Thymus (tissue), 11 donors: ENCODE measurements around the gene C12orf50. TPM values are rescaled to one million over a fixed set of nuclear protein-coding genes. Genes with fewer than 3 reads are reported as not detected.

ENCODE experiments used
- DNase-seq, 9 donors: peaks; one replicate each; pipeline ENCODE4 v3.0.0-alpha.2; 2013; ENCODE audit warnings: low spot score in 9 of 9, low read depth in 6 of 9, missing footprints in 1 of 9
- H3K27ac ChIP-seq, 2 donors: one replicate each; pipeline ENCODE4 v1.5.1; 2013; ENCODE audit warnings: control low read depth in 1 of 2, low read depth in 1 of 2, low read length in 1 of 2, mild to moderate bottlenecking in 1 of 2, moderate library complexity in 1 of 2
- H3K27me3 ChIP-seq, 2 donors: one replicate each; pipeline ENCODE4 v1.5.1; 2013; ENCODE audit warnings: low read length in 1 of 2; ENCODE audit not compliant: control insufficient read depth in 2 of 2, insufficient read depth in 1 of 2
- H3K36me3 ChIP-seq, 2 donors: one replicate each; pipeline ENCODE4 v1.5.1; 2013; ENCODE audit warnings: low read length in 1 of 2, mild to moderate bottlenecking in 1 of 2, moderate library complexity in 1 of 2; ENCODE audit not compliant: control insufficient read depth in 2 of 2, insufficient read depth in 2 of 2
- H3K4me1 ChIP-seq, 2 donors: one replicate each; pipeline ENCODE4 v1.5.1; 2013; ENCODE audit warnings: low read length in 2 of 2; ENCODE audit not compliant: control insufficient read depth in 2 of 2, insufficient read depth in 2 of 2
- H3K4me3 ChIP-seq, 2 donors: one replicate each; pipeline ENCODE4 v1.5.1; 2013; ENCODE audit warnings: low read length in 2 of 2, control low read depth in 1 of 2, mild to moderate bottlenecking in 1 of 2
- H3K9me3 ChIP-seq, 2 donors: one replicate each; pipeline ENCODE4 v1.5.1; 2013; ENCODE audit warnings: low read length in 1 of 2, mild to moderate bottlenecking in 1 of 2; ENCODE audit not compliant: control insufficient read depth in 2 of 2, insufficient read depth in 1 of 2
- WGBS: extraction: QIAGEN DNeasy Blood & Tissue Kit; methylation state at CpG from one replicate; pipeline ENCODE4 v1.1.7; 2013; 5-methylcytosine and 5-hydroxymethylcytosine counted together
- polyA plus RNA-seq: library from polyadenylated mRNA; stranded (reverse); fragments of 200-250 nt; gene quantifications from one replicate; pipeline ENCODE4 v1.2.3, GENCODE V29; 2013
- total RNA-seq: library from RNA; stranded (reverse); fragments of 120-200 nt; gene quantifications from one replicate; pipeline ENCODE4 v1.2.4, GENCODE V29; 2013
- donor health status: healthy.

The C12orf50 gene
- total and polyA plus RNA-seq, 2 donors = 0.09 to 0.18 TPM

DNA sequence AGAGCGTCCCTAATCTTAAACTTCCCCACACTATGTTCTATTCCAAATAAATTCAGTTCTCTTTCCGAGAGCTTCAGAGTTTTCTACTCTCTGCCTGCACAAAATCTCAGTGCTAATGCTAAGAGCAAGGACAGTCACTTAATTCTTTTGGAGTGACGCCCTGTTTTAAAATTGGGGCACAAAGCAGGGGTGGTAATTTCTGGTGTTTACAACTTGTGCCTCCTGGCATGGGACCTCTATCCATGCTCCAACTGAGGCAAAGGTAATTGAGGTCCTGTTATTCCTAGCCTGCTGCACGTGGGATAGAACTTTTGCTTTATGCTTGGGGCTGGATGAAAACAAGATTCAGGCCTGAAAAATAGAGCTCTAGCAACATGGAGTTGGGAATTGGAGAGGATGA, 22.9 kb downstream of the C12orf50 start:
- DNase-seq = no peak
- Histone ChIP-seq H3K4me1 (no peaks in the 10 kb centered on the region), H3K27ac (no peak overlapping the region), H3K27me3 (no peaks in the 10 kb centered on the region), H3K36me3 (no peaks in the 10 kb centered on the region), H3K4me3 (no peak overlapping the region), H3K9me3 (no peaks in the 10 kb centered on the region)
- WGBS = 92% methylated on average over 4 of the region's 4 CpGs

DNA sequence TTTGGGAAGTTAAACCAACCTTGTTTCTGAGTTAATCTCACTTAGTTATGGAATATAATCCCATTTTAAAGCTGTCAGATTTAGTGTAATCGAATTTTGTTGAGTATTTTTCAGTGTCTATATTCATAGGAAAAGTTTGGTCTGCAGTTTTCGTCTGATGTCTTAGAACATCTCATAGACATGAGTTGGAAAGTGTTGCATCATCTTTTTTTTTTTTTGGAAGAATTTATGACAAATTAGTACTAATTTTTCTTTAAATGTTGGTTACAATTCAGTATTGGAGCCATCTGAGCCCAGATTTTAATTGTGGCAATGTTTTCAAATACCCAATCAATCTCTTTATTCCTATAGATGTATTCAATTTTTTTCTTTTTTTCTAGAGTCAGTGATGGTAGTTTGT, 27.9 kb downstream of the C12orf50 start:
- Histone ChIP-seq H3K27ac (no peak overlapping the region), H3K4me1 (no peaks in the 10 kb centered on the region), H3K36me3 (no peaks in the 10 kb centered on the region), H3K4me3 (no peak overlapping the region), H3K27me3 (no peaks in the 10 kb centered on the region), H3K9me3 (no peaks in the 10 kb centered on the region)
- no peak for DNase-seq
- 91% methylated on average over 2 of the region's 2 CpGs for WGBS

DNA sequence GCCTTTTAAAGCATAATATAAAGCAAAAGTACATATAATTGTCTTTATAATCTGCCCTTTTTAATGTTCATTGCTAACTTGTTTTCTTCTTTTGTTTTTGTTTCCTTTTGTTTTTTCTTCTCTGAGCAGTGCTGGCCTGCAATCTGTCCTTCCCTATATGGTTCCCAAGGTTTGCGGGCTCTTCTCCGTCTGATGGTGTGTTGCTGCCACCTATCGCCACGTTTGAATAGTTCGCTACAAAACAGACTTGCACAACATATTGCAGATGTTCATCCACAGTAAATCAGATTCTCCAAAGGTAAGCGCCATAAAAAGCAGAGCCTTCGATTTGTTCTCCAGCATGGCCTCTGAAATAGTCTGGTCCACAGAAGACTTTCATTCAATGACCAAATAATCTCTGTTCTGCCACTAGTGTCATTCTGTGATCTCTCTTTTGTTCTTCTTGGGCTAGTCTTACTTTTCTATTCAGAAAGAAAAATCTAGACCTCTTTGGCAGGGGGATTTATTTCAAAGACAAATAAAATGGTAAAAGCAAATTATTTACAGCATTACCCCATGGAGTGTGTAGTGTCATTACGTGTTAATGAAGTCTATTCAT, 33.5 kb downstream of the C12orf50 start:
- H3K27ac ChIP-seq = no peak overlapping the region
- H3K27me3 ChIP-seq = no peaks in the 10 kb centered on the region
- no peaks in the 10 kb centered on the region for H3K4me1 ChIP-seq
- H3K36me3 ChIP-seq = no peaks in the 10 kb centered on the region
- peak in 8 of 9 donors; percentile 6 to 53 (median 18) for DNase-seq
- no peaks in the 10 kb centered on the region for H3K9me3 ChIP-seq
- WGBS = 7% methylated on average over 8 of the region's 8 CpGs
- H3K4me3 ChIP-seq = no peak overlapping the region

DNA sequence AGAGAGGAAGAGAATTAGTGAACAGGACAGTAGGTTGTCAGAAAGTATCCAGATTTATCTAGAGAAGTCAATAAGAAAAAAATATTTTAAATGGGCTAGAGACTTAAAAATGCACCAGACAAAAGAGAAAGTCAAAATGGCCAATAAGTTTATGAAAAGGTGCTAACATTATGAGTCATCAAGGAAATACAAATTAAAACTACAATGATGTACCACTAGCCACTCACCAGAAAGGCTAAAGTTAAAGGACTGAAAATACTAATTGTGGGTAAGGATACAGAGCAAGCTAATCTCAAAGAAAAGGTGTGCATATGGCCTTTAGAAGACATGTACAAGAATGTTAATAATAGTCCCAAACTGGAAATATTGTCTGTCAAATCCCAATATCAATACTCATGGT, 37.7 kb downstream of the C12orf50 start:
- Histone ChIP-seq H3K36me3 (no peaks in the 10 kb centered on the region), H3K9me3 (no peaks in the 10 kb centered on the region), H3K4me1 (no peaks in the 10 kb centered on the region), H3K27ac (no peak overlapping the region), H3K27me3 (no peaks in the 10 kb centered on the region), H3K4me3 (no peak overlapping the region)
- DNase-seq = no peak

DNA sequence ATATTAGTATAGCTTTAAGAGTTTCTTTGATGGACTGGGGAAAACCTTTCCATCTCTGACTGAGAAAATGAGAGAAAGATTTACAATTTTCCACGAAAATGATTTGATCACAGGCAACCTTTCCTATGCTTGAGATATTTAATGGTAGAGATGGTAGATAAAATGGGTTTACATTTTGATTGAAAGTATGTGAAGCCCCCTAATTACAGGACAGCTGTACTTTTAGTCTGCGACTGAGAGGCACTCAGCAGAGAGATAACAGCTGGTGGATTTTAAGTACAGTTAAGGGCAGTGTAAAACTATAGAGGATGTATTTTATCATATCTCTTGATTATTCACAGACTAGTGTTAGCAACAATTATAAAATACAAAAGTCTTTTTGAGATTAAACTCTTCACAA, 40.7 kb downstream of the C12orf50 start:
- 90% methylated on average over 2 of the region's 2 CpGs for WGBS
- no peaks in the 10 kb centered on the region for H3K9me3 ChIP-seq
- DNase-seq = no peak
- H3K4me1 ChIP-seq = no peaks in the 10 kb centered on the region
- H3K36me3 ChIP-seq = no peaks in the 10 kb centered on the region
- H3K27me3 ChIP-seq = no peaks in the 10 kb centered on the region
- no peak overlapping the region for H3K27ac ChIP-seq
- H3K4me3 ChIP-seq = no peak overlapping the region

DNA sequence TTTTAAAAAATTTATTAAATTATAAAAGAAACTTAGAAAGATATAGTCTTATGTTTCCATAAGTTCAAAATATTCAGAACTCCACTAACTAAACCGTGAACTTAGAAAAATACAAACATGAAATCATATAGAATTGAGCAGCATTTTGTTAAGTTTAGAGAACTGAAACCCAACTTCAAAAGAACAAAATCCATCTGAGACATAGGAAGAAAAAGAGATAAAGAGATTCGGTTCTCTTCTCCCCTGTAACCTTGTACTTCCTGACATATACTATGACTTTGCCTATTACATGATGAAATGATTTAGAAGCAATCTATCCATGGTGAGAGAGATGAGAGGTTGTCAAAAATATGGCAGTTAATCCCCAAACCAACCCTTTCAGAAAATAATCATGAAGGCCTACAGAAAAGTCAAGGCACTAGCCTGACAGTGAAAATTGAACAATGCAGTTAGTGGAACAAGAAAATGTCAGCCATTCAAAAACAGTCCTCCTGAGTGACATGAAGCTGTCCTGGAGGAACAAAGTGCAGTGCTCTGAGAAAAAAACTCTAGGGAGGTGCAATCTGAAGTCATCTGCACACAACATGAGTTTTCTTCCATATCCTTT, 44.0 kb downstream of the C12orf50 start:
- no peak overlapping the region for H3K27ac ChIP-seq
- H3K9me3 ChIP-seq = no peaks in the 10 kb centered on the region
- no peaks in the 10 kb centered on the region for H3K36me3 ChIP-seq
- H3K27me3 ChIP-seq = no peaks in the 10 kb centered on the region
- H3K4me1 ChIP-seq = no peaks in the 10 kb centered on the region
- 91% methylated on average over 2 of the region's 2 CpGs for WGBS
- DNase-seq = no peak
- no peak overlapping the region for H3K4me3 ChIP-seq

DNA sequence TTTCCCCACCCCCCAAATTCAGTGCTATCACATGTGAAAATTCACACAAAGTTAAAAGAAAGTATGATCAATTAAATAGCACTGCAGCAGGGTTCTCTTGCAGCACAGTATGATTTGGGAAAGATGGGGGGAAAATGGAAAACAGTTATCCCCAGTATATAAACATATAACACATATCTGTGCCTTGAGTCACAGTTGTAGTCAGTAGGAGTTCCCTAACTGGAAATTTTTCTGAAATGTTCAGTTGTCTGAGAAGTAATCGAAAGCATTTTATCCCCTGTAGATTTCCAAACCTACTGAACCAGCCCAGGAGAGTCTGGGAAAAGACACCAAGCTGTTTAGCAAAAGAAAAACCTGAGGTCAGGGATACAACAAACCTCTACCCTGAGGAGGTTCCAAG, 47.0 kb downstream of the C12orf50 start:
- Histone ChIP-seq H3K27ac (no peak overlapping the region), H3K9me3 (peaks cover 0 to under 1% of the 10 kb centered on the region in 2 donors), H3K4me3 (no peak overlapping the region), H3K27me3 (no peaks in the 10 kb centered on the region), H3K4me1 (no peaks in the 10 kb centered on the region), H3K36me3 (no peaks in the 10 kb centered on the region)
- no peak for DNase-seq
- 93% methylated on average over 1 of the region's 1 CpG for WGBS

DNA sequence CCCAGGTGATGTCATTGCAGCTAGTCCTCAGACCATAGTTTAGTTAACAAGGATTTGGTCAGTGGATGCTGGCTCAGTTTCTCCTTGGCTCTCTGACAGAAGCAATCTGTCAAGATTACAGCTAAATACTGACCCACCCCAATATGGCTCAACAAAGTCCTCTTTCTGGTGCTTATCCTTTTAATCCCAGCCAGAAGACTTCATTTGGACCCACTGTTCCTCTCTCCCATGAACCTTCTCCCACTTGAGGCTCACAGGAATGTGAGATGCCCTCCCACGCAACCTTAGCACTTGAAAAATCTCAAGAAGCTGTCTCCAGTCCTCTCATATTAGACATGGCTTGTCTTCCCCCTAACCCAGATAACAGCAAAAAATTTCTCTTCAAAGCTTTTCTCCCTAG, 47.7 kb downstream of the C12orf50 start:
- H3K9me3 ChIP-seq = peaks cover 0 to 3% of the 10 kb centered on the region in 2 donors
- no peaks in the 10 kb centered on the region for H3K4me1 ChIP-seq
- H3K36me3 ChIP-seq = no peaks in the 10 kb centered on the region
- DNase-seq = no peak
- WGBS = 97% methylated on average over 1 of the region's 1 CpG
- H3K27ac ChIP-seq = no peak overlapping the region
- H3K27me3 ChIP-seq = no peaks in the 10 kb centered on the region
- H3K4me3 ChIP-seq = no peak overlapping the region

DNA sequence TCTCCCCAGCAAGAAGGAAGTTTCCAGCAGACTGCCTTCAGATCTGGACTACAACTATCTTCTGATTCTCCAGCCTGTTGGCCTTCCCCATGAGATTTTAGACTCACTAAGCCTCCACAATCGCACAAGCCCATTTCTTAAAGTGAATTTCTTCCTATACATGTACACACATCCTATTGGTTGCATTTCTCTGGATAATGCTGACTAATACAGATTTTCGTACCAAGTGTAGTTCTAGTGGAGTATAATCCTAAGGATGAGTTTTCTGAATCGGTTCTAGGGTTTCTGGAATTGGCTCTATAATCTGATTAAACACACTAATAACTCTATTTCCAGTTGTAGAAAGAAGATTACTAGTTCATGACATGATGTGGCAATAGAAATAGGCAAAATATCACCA, 53.3 kb downstream of the C12orf50 start:
- no peak overlapping the region for H3K27ac ChIP-seq
- H3K27me3 ChIP-seq = no peaks in the 10 kb centered on the region
- DNase-seq = no peak
- no peaks in the 10 kb centered on the region for H3K4me1 ChIP-seq
- no peak overlapping the region for H3K4me3 ChIP-seq
- H3K9me3 ChIP-seq = peaks cover 0 to 3% of the 10 kb centered on the region in 2 donors
- H3K36me3 ChIP-seq = no peaks in the 10 kb centered on the region
- 90% methylated on average over 3 of the region's 3 CpGs for WGBS
